COLO829 (cell line): ENCODE measurements around the gene AP1G1.

Source experiments
- DNase-seq: peaks from one replicate; pipeline ENCODE4 v3.0.0; 2012; ENCODE audit warnings: low spot score

AP1G1 gene

GRCh38 chr16:71754108-71754507 is 54.5 kb downstream of the AP1G1 start:
- no peak for DNase-seq

- DNase-seq, result no peak
These were observed 60.4 kb downstream of the AP1G1 start for GRCh38 chr16:71748226-71748625.

- peak; percentile 30 for DNase-seq
These were observed 62.1 kb downstream of the AP1G1 start for GRCh38 chr16:71746442-71747046.

- no peak for DNase-seq
These were observed 69.8 kb downstream of the AP1G1 start for GRCh38 chr16:71738855-71739254.

- no peak for DNase-seq
These were observed 71.1 kb downstream of the AP1G1 start for GRCh38 chr16:71737501-71737900.

GRCh38 chr16:71734511-71734910 is 74.1 kb downstream of the AP1G1 start:
- DNase-seq, result no peak

GRCh38 chr16:71732587-71732986 is 76.0 kb downstream of the AP1G1 start:
- no peak for DNase-seq

- DNase-seq, result no peak
These were observed 80.9 kb downstream of the AP1G1 start for GRCh38 chr16:71727551-71728324.

- DNase-seq, result no peak
These were observed 81.9 kb downstream of the AP1G1 start for GRCh38 chr16:71726476-71727315.

- no peak for DNase-seq
These were observed 84.3 kb downstream of the AP1G1 start, which contains the start of gene PHLPP2 for GRCh38 chr16:71724320-71724751. TSS of gene PHLPP2 (minus strand) at chr16:71724701. CDS start at chr16:71714795, 9,906 bp downstream.

- peak; percentile 21 for DNase-seq
These were observed 84.9 kb downstream of the AP1G1 start for GRCh38 chr16:71723537-71724319.

GRCh38 chr16:71722801-71723536 is 85.7 kb downstream of the AP1G1 start:
- peak; percentile 16 for DNase-seq

- DNase-seq, result no peak
These were observed 87.4 kb downstream of the AP1G1 start for GRCh38 chr16:71721066-71721740.

- no peak for DNase-seq
These were observed 96.1 kb downstream of the AP1G1 start for GRCh38 chr16:71712501-71712900.

- no peak for DNase-seq
These were observed 96.8 kb downstream of the AP1G1 start for GRCh38 chr16:71711789-71712188.

GRCh38 chr16:71709229-71709781 is 99.3 kb downstream of the AP1G1 start:
- DNase-seq, result no peak

- DNase-seq, result no peak
These were observed 99.9 kb downstream of the AP1G1 start for GRCh38 chr16:71708696-71709095.

GRCh38 chr16:71707199-71707598 is 101.4 kb downstream of the AP1G1 start:
- DNase-seq, result no peak

- no peak for DNase-seq
These were observed 102.6 kb downstream of the AP1G1 start for GRCh38 chr16:71706046-71706445.

GRCh38 chr16:71703333-71703732 is 105.3 kb downstream of the AP1G1 start:
- DNase-seq, result no peak
